ENCODE data around the gene RNFT2.

The RNFT2 gene

DNA sequence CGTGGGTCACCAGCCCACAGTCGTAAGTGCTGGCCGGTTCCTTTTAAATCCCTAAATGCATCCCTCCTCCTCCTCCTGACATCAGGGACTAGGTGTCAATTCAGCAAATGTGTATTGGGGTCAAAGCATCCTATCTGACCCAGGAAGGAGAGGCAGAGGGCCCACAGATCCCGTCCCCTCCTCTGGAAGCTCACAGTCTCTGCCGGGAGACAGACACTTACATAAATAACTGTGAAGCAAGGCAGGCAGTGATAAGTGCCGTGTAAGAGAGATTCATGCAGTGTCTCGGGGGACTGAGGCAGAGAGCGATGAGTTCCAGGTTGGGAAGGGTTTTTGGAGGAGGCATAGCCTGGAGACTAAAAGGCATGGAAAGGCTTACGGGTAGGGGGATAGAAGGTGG is 99.0 kb downstream of the RNFT2 start:
- no peak for DNase-seq
- no peak overlapping the region for H3K27ac Mint-ChIP-seq
- H3K4me1 Mint-ChIP-seq (ENCODE audit: low read depth) = no peaks in the 10 kb centered on the region
- peaks cover 21% of the 10 kb centered on the region for H3K36me3 Mint-ChIP-seq (ENCODE audit: low read depth)
- H3K9me3 Mint-ChIP-seq = no peaks in the 10 kb centered on the region
- H3K4me3 Mint-ChIP-seq = no peak overlapping the region
- H3K27me3 Mint-ChIP-seq = no peaks in the 10 kb centered on the region

- H3K27me3 Mint-ChIP-seq = no peaks in the 10 kb centered on the region
- H3K9me3 Mint-ChIP-seq = no peaks in the 10 kb centered on the region
- no peak overlapping the region for H3K4me3 Mint-ChIP-seq
- H3K27ac Mint-ChIP-seq = no peak overlapping the region
- H3K36me3 Mint-ChIP-seq (ENCODE audit: low read depth) = peaks cover 21% of the 10 kb centered on the region
- DNase-seq = no peak
- H3K4me1 Mint-ChIP-seq (ENCODE audit: low read depth) = no peaks in the 10 kb centered on the region
Observed at GRCh38 chr12:116838365-116838764, 100.2 kb downstream of the RNFT2 start.

DNA sequence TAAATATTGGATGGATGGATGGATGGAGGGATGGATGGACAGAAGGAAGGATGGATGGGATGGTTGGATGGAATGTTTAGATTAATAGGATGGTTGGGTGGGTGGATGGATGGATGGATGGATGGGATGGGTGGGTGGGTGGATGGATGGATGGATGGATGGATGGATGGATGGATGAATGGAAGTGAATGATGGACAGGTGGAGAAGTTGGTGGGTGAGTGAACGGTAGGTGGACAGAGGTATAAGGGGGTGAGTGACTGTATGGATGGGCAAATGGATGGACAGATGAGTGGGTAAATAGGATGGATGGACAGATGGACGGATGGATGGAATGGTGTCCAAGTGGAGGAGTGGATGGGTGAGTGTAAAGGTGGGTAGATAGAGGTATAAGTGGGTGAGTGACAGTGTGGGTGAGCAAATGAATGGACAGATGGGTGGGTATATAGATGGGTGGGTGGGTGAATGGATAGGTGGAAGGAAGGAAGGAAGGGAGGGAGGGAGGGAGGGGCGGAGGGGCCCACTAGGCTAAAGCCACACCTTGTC is 101.2 kb downstream of the RNFT2 start:
- Mint-ChIP-seq H3K9me3 (no peaks in the 10 kb centered on the region), H3K36me3 (ENCODE audit: low read depth) (peaks cover 20% of the 10 kb centered on the region), H3K4me1 (ENCODE audit: low read depth) (no peaks in the 10 kb centered on the region), H3K27ac (no peak overlapping the region), H3K4me3 (no peak overlapping the region), H3K27me3 (no peaks in the 10 kb centered on the region)
- DNase-seq = no peak

GRCh38 chr12:116843085-116843484 is 105.0 kb downstream of the RNFT2 start:
- H3K9me3 Mint-ChIP-seq = no peaks in the 10 kb centered on the region
- no peaks in the 10 kb centered on the region for H3K27me3 Mint-ChIP-seq
- H3K4me3 Mint-ChIP-seq = no peak overlapping the region
- no peak overlapping the region for H3K27ac Mint-ChIP-seq
- H3K4me1 Mint-ChIP-seq (ENCODE audit: low read depth) = no peaks in the 10 kb centered on the region
- DNase-seq = no peak
- no peaks in the 10 kb centered on the region for H3K36me3 Mint-ChIP-seq (ENCODE audit: low read depth)

GRCh38 chr12:116849216-116849615 is 111.1 kb downstream of the RNFT2 start:
- H3K36me3 Mint-ChIP-seq (ENCODE audit: low read depth) = no peaks in the 10 kb centered on the region
- no peaks in the 10 kb centered on the region for H3K27me3 Mint-ChIP-seq
- H3K27ac Mint-ChIP-seq = no peak overlapping the region
- no peaks in the 10 kb centered on the region for H3K9me3 Mint-ChIP-seq
- H3K4me3 Mint-ChIP-seq = no peak overlapping the region
- no peaks in the 10 kb centered on the region for H3K4me1 Mint-ChIP-seq (ENCODE audit: low read depth)
- DNase-seq = no peak

- Mint-ChIP-seq H3K9me3 (no peaks in the 10 kb centered on the region), H3K4me3 (no peak overlapping the region), H3K36me3 (ENCODE audit: low read depth) (no peaks in the 10 kb centered on the region), H3K27me3 (peaks cover 25% of the 10 kb centered on the region), H3K27ac (no peak overlapping the region), H3K4me1 (ENCODE audit: low read depth) (no peaks in the 10 kb centered on the region)
- DNase-seq = no peak
Observed at GRCh38 chr12:116852303-116852702, 114.2 kb downstream of the RNFT2 start.

DNA sequence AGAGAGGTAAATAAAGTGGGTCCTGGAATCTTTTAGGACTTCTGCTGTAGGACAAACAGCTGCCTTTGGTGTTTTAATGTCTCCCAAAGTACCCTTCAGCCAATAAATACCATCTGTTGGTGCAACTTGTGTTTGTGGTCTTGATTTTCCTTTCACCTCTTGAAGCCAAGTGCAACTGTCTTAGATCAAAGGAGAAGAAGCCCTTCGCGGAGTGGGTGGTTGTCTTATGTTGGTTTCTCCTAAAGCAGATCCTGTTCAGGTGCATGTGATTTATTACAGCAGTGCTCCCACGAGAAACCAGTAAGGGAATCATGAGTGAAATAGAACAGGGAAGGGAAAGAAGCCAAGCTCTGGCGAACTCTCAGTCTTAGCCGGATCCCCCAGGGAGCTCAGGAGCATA is 115.4 kb downstream of the RNFT2 start:
- Mint-ChIP-seq H3K4me1 (ENCODE audit: low read depth) (no peaks in the 10 kb centered on the region), H3K4me3 (no peak overlapping the region), H3K9me3 (no peaks in the 10 kb centered on the region), H3K36me3 (ENCODE audit: low read depth) (no peaks in the 10 kb centered on the region), H3K27ac (no peak overlapping the region), H3K27me3 (peaks cover 37% of the 10 kb centered on the region)
- no peak for DNase-seq

- H3K36me3 Mint-ChIP-seq (ENCODE audit: low read depth) = no peaks in the 10 kb centered on the region
- H3K4me3 Mint-ChIP-seq = no peak overlapping the region
Observed at GRCh38 chr12:116855744-116856470, 117.8 kb downstream of the RNFT2 start.

DNA sequence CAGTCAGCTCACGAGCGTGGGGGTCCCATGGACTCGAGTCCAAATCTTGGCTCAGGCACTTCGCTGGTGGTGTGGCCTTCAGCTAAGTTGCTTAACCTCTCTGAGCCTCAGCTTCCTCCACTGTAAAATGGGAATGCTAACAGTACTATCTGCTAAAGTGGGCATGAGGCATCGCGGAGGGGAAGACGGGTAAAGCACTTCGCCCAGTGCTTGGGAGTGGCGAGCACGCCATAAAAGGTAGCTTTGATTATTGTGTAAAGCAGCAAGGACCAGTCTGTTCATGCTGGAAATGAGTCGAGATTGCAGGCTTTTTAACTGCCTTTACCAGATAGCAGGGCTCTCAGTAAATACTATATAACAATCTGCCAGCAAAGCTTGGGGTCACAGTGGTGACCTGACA is 118.6 kb downstream of the RNFT2 start:
- Mint-ChIP-seq H3K36me3 (ENCODE audit: low read depth) (no peaks in the 10 kb centered on the region), H3K27me3 (peaks cover 47% of the 10 kb centered on the region), H3K4me3 (no peak overlapping the region), H3K9me3 (no peaks in the 10 kb centered on the region), H3K27ac (no peak overlapping the region), H3K4me1 (ENCODE audit: low read depth) (peaks cover 4% of the 10 kb centered on the region)
- DNase-seq = no peak

More at GRCh38 chr12:116855744-116856470, 117.8 kb downstream of the RNFT2 start:
- H3K27me3 Mint-ChIP-seq = peaks cover 47% of the 10 kb centered on the region
- H3K27ac Mint-ChIP-seq = no peak overlapping the region
- no peak for DNase-seq
- H3K4me1 Mint-ChIP-seq (ENCODE audit: low read depth) = peaks cover 1% of the 10 kb centered on the region
- no peaks in the 10 kb centered on the region for H3K9me3 Mint-ChIP-seq

DNA sequence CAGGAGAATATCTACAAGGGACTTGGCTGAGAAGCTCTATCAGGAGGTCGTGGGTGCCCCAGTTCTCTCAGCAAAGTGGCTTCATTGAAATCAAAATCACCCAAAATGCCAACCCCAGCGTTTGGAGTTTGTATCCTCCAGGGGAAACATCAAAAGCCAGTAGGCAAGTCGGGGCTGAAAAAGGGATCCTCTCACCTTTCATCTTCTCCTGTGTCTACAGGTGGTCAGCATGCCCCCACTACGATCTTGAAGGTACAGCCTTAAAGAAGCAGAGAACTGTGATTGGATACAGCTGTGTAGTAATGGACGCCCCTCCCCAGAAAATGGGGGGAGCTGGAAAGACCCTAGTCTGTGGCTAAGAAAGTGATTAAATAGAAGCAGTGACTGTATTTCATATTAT is 121.0 kb downstream of the RNFT2 start:
- Mint-ChIP-seq H3K27me3 (peaks cover 56% of the 10 kb centered on the region), H3K36me3 (ENCODE audit: low read depth) (no peaks in the 10 kb centered on the region), H3K4me1 (ENCODE audit: low read depth) (peaks cover 4% of the 10 kb centered on the region)

GRCh38 chr12:116860263-116860662 is 122.1 kb downstream of the RNFT2 start:
- H3K27me3 Mint-ChIP-seq = peaks cover 53% of the 10 kb centered on the region
- no peak overlapping the region for H3K27ac Mint-ChIP-seq
- no peak overlapping the region for H3K4me3 Mint-ChIP-seq
- H3K36me3 Mint-ChIP-seq (ENCODE audit: low read depth) = no peaks in the 10 kb centered on the region
- peaks cover 4% of the 10 kb centered on the region for H3K4me1 Mint-ChIP-seq (ENCODE audit: low read depth)
- no peak for DNase-seq
- H3K9me3 Mint-ChIP-seq = peaks cover 2% of the 10 kb centered on the region

More for the DNA sequence above, 121.0 kb downstream of the RNFT2 start:
- no peak for DNase-seq
- Mint-ChIP-seq H3K4me3 (no peak overlapping the region), H3K9me3 (peaks cover 2% of the 10 kb centered on the region), H3K27ac (no peak overlapping the region)

GRCh38 chr12:116861320-116861719 is 123.2 kb downstream of the RNFT2 start:
- H3K27ac Mint-ChIP-seq = no peak overlapping the region
- peak; percentile 34 for DNase-seq
- peaks cover 2% of the 10 kb centered on the region for H3K9me3 Mint-ChIP-seq
- H3K27me3 Mint-ChIP-seq = peaks cover 44% of the 10 kb centered on the region
- H3K36me3 Mint-ChIP-seq (ENCODE audit: low read depth) = no peaks in the 10 kb centered on the region
- H3K4me3 Mint-ChIP-seq = no peak overlapping the region
- peaks cover 4% of the 10 kb centered on the region for H3K4me1 Mint-ChIP-seq (ENCODE audit: low read depth)

DNA sequence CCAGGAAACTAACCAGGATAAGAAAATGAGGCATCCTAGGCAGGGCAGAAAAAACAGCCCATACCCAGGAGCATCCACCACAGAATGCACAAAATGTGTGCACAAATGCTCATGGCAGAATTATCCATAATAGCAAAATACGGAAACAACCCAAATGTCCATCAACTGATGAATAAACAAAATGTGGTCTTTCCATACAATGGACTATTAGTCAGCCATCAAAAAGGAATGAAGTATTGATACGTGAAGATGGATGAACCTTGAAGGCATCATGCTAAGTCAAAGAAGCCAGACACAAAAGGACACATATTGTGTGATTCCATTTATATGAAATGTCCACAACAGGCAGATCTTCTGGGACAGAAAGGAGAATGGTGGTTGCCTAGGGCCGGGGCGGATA is 124.1 kb downstream of the RNFT2 start:
- DNase-seq = no peak
- H3K4me1 Mint-ChIP-seq (ENCODE audit: low read depth) = peaks cover 4% of the 10 kb centered on the region
- H3K36me3 Mint-ChIP-seq (ENCODE audit: low read depth) = no peaks in the 10 kb centered on the region
- no peak overlapping the region for H3K27ac Mint-ChIP-seq
- H3K27me3 Mint-ChIP-seq = peaks cover 36% of the 10 kb centered on the region
- no peak overlapping the region for H3K4me3 Mint-ChIP-seq
- peaks cover 2% of the 10 kb centered on the region for H3K9me3 Mint-ChIP-seq

- peaks cover 24% of the 10 kb centered on the region for H3K27me3 Mint-ChIP-seq
- H3K4me1 Mint-ChIP-seq (ENCODE audit: low read depth) = peaks cover 4% of the 10 kb centered on the region
- H3K36me3 Mint-ChIP-seq (ENCODE audit: low read depth) = no peaks in the 10 kb centered on the region
- no peak overlapping the region for H3K4me3 Mint-ChIP-seq
- peak; percentile 33 for DNase-seq
- H3K9me3 Mint-ChIP-seq = peaks cover 2% of the 10 kb centered on the region
- no peak overlapping the region for H3K27ac Mint-ChIP-seq
Observed at GRCh38 chr12:116863275-116863767, 125.2 kb downstream of the RNFT2 start.

GRCh38 chr12:116864371-116865160 is 126.5 kb downstream of the RNFT2 start:
- DNase-seq = no peak

More at GRCh38 chr12:116864371-116865160, 126.5 kb downstream of the RNFT2 start:
- Mint-ChIP-seq H3K27ac (no peak overlapping the region), H3K9me3 (peaks cover 2% of the 10 kb centered on the region), H3K4me1 (ENCODE audit: low read depth) (peaks cover 4% of the 10 kb centered on the region), H3K27me3 (peaks cover 15% of the 10 kb centered on the region), H3K4me3 (no peak overlapping the region), H3K36me3 (ENCODE audit: low read depth) (no peaks in the 10 kb centered on the region)
